Measurements from ENCODE around the gene MEGF8.
"Not testable (repeated sequence)": the region's sequence is repeated elsewhere in the genome, so short reads cannot be mapped to it uniquely, and the experiment has no call there.

The MEGF8 gene

DNA sequence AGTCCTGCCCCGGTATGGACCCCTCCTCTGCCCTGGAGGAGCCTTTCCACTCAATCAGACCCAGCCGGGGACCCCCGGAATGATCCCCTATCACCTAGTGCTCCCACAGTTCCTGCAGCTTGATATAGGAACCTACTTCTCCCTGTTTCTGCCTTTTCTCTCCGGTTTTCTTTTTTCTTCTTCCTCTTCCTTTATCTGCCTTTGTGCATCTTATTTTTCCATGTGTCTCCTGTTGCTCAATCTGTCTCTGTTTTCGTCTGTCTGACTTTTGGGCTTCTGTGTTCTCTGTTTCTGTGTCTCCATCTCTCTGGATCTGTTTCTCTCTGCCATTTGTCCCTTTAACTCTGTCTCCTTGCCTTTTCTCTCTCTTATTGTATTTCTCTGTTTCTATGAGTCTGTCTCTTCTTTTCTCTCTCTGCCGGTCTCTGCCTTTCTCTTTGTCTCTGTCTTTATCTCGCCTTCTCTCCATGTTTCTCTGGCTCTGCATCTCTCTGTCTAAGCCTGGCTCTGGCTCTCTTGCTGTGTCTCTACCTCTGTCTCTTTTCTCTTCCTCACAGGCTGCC, 10.0 kb downstream of the MEGF8 start:
- no peak overlapping the region for H3K4me3 ChIP-seq (replicated peaks; ENCODE audit: low read depth, low read length)
- TF ChIP-seq, protein P1, sequence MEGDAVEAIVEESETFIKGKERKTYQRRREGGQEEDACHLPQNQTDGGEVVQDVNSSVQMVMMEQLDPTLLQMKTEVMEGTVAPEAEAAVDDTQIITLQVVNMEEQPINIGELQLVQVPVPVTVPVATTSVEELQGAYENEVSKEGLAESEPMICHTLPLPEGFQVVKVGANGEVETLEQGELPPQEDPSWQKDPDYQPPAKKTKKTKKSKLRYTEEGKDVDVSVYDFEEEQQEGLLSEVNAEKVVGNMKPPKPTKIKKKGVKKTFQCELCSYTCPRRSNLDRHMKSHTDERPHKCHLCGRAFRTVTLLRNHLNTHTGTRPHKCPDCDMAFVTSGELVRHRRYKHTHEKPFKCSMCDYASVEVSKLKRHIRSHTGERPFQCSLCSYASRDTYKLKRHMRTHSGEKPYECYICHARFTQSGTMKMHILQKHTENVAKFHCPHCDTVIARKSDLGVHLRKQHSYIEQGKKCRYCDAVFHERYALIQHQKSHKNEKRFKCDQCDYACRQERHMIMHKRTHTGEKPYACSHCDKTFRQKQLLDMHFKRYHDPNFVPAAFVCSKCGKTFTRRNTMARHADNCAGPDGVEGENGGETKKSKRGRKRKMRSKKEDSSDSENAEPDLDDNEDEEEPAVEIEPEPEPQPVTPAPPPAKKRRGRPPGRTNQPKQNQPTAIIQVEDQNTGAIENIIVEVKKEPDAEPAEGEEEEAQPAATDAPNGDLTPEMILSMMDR (IDR thresholded peaks at IDR 0.05; ENCODE audit: low read depth, low read length, missing control alignments), result no peak
- DNase-seq (ENCODE audit: extremely low read depth, low read depth), result no peak

DNA sequence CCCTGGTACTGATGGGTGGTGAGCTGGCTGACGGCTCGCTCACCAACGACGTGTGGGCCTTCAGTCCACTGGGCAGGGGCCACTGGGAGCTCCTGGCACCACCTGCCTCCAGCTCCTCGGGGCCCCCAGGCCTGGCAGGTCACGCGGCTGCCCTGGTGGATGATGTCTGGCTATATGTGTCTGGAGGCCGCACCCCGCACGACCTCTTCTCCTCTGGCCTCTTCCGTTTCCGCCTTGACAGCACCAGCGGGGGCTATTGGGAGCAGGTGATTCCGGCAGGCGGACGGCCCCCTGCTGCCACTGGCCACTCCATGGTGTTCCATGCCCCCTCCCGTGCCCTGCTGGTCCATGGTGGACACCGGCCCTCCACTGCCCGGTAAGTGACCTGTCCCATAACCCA, 10.5 kb downstream of the MEGF8 start:
- DNase-seq (ENCODE audit: extremely low read depth, low read depth), result no peak
- TF ChIP-seq, protein P1 (IDR thresholded peaks at IDR 0.05; ENCODE audit: low read depth, low read length, missing control alignments), result no peak
- H3K4me3 ChIP-seq (replicated peaks; ENCODE audit: low read depth, low read length), result no peak overlapping the region

DNA sequence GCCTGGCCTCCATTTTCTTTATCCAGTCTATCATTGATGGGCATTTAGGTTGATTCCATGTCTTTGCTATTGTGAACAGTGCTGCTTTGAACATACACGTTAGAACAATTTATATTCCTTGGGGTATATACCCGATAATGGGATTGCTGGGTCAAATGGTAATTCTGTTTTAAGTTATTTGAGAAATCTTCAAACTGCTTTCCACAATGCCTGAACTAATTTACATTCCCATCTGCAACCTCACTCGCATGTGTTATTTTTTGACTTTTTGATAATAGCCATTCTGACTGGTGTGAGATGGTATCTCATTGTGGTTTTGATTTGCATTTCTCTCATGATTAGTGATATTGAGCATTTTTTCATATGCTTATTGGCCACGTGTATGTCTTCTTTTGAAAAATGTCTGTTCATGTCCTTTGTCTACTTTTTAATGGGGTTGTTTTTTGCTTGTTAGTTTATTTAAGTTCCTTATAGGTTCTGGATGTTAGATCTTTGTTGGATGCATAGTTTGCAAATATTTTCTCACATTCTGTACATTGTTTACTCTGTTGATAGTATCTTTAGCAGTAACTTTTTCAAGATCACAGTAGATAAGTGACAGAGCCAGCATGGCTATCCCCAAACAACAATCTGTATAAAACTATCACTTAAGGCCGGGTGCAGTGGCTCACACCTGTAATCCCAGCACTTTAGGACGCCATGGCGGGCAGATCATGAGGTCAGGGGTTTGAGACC, 13.9 kb downstream of the MEGF8 start:
- H3K4me3 ChIP-seq (replicated peaks; ENCODE audit: low read depth, low read length); DNase-seq (ENCODE audit: extremely low read depth, low read depth): not testable (repeated sequence)

DNA sequence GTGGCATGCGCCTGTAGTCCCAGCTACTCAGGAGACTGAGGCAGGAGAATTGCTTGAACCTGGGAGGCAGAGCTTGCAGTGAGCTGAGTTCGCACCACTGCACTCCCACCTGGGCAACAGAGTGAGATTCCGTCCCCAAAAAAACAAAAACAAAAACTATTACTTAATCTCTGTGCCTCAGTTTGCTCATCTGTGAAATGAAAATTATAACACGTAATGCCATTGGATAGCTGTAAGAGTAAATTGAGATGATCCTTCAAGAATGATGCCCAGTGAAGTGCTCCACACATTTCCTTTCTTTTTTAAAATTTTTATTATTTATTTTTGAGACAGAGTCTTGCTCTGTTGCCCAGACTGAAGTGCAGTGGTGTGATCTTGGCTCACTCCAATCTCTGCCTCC, 14.5 kb downstream of the MEGF8 start:
- not testable (repeated sequence) for DNase-seq (ENCODE audit: extremely low read depth, low read depth); H3K4me3 ChIP-seq (replicated peaks; ENCODE audit: low read depth, low read length)

DNA sequence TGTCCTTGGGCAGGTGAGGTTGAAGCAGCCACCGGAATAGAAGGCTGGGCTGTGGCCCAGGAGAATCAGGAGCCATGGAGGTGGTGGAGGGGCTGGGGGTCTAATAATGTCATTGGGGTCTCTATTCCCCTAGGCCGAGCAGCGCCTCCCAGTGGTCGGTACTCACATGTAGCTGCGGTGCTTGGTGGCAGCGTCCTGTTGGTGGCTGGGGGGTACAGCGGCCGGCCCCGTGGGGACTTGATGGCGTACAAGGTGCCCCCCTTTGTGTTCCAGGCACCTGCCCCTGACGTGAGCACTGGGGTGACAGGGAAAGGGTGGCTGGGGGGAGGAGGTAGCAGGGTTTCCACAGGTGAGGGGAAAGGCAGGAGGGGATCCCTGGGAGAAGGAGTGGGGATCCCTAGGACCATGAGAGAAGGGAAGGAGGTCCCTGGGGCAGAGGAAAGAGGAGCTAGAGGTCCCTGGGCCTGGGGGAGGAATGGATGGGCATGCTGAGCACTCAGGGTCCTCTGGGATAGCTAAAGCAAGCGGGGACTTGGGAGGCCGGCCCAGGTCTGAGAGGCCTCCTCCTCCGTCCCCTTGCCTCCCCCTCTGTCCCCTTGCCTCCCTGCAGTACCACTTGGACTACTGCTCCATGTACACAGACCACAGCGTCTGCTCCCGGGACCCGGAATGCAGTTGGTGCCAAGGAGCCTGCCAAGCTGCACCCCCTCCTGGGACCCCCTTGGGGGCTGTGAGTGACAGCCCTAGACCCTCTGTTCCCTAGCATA, 18.1 kb downstream of the MEGF8 start:
- H3K4me3 ChIP-seq (replicated peaks; ENCODE audit: low read depth, low read length), result no peak overlapping the region
- TF ChIP-seq, protein P1 (IDR thresholded peaks at IDR 0.05; ENCODE audit: low read depth, low read length, missing control alignments), result peak; percentile 30
- DNase-seq (ENCODE audit: extremely low read depth, low read depth), result no peak

DNA sequence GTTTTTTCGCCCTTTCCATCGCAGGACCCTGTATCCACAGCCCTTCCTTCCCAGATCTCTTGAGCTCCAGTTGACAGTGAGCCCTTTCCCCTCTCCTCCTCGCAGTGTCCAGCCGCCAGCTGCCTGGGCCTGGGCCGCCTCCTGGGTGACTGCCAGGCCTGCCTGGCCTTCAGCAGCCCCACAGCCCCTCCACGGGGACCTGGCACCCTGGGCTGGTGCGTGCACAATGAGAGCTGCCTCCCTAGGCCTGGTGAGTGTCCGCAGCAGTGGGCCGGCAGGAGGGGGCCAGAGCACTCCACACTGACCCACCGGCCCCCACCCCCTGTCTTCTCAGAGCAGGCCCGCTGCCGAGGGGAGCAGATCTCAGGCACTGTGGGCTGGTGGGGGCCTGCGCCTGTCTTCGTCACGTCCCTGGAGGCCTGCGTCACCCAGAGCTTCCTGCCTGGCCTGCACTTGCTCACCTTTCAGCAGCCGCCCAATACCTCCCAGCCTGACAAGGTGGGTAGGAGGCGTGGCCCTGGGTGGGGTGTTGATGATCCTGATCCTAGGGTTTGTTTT, 19.0 kb downstream of the MEGF8 start:
- TF ChIP-seq, protein P1 (IDR thresholded peaks at IDR 0.05; ENCODE audit: low read depth, low read length, missing control alignments), result no peak
- no peak overlapping the region for H3K4me3 ChIP-seq (replicated peaks; ENCODE audit: low read depth, low read length)
- DNase-seq (ENCODE audit: extremely low read depth, low read depth), result no peak

DNA sequence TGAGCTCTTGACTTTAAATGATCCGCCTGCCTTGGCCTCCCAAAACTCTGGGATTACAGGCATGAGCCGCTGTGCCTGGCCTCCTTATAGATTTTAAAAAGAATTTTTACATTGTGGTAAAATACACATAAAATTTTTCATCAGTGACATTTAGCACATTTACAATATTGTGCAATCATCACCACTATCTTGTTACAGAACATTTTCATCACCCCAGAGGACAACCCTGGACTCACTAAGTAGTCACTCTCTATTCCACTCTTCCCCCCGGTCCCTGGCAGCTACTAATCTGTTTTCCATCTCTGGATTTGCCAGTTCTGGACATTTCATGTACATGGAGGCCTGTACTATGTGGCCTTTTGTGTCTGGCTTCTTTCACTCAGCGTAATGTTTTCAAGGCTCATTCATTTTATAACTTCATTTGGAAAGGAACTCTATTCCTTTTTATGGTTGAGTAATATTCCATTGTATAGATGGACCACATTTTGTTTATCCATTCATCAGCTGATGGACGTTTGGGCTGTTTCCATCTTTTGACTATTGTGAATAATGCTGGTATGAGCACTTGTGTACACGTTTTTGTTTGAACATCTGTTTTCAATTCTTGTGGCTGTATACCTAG, 19.9 kb downstream of the MEGF8 start:
- no peak for DNase-seq (ENCODE audit: extremely low read depth, low read depth)
- H3K4me3 ChIP-seq (replicated peaks; ENCODE audit: low read depth, low read length), result no peak overlapping the region
- TF ChIP-seq, protein P1 (IDR thresholded peaks at IDR 0.05; ENCODE audit: low read depth, low read length, missing control alignments), result no peak

Measured in HFF-Myc (cell line).